Erythroblast (primary cell): ENCODE measurements around the gene PCDH17.

ENCODE experiments used
- DNase-seq, 2 experiments: peaks; one replicate each; lab custom pipeline; 2025; lab: John Stamatoyannopoulos, UW
- GATA1 ChIP-seq: IDR thresholded peaks from 2 replicates; pipeline ENCODE4 v1.6.1; 2011; ENCODE audit warnings: low read depth, mild to moderate bottlenecking, control low read depth, low read length, moderate library complexity
- POLR2A ChIP-seq: IDR thresholded peaks from 2 replicates; pipeline ENCODE4 v1.6.1; 2011; ENCODE audit warnings: mild to moderate bottlenecking, low read length

The PCDH17 gene

DNA sequence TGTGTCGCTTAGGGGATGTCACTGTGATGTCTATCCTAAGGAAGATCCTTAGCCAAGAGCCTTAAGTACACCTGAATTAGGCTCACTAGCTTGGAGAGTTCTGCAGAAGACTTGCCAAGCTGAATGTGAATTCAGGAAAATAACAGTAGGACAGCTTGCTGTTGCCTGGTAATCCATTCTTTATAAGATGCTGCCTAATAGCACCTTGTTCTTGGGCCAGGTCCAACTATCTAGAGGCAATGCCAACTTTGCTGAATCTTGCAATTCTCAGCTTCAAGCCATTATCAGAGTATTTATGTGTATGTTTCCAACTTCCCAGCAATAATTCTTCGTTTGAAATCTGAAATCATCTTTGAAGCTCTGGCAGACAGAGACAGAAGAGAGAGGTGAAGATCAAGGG lies 102.8 kb downstream of the PCDH17 start:
- TF ChIP-seq GATA1 (no peak), POLR2A (no peak)

DNA sequence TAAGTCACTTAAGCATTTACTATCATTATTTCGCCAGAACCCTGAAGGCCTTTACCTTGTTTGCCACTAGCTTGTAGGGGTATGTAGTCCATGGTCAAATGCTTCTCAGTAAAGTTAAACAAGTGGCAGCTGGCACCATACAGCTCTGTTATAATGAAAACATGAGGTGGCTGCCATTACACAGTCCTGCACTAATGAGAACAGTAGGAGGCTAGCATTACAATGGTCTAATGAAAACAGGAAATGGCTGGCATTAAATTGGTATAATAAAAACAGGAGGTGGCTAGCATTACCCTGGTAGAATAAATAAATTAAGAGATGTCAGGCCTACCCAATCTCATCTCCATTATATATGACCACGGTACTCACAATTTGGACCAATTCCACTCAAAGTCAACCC lies 107.5 kb downstream of the PCDH17 start:
- TF ChIP-seq POLR2A, result no peak
- no peak for TF ChIP-seq GATA1
- DNase-seq, result no peak

More for the DNA sequence above, 102.8 kb downstream of the PCDH17 start:
- no peak for DNase-seq

DNA sequence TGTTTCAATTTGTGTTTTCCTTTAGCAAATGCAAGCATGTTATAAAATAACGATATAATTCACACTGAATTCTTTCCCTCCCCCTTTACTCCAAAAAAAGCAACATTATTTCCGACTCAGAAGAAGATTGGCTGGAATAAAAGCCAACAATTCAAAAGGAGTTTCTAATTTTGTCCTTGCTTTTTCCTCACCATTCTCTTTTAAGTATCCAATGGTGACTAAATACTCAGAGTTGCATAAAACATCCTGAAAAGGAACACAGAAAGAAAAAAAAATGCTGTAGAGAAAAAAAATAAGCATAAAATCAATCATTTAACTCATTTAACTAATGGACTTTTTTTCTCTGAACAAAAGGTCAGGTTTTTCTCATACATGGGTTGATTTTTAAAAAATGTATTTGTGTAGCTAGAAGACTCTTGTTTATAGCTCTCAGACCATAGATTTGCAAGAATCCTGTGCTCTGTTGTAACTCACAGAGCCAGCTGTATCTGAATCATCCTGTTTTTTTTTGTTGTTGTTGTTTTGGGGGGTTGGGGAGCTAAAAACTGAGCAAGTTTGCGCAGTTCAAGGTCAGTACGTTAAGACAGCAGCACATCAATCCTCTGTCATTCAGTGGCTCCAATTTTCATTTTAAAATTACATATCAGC lies 108.1 kb downstream of the PCDH17 start:
- DNase-seq, result no peak
- no peak for TF ChIP-seq GATA1
- TF ChIP-seq POLR2A, result no peak

GRCh38 chr13:57740719-57741118 lies 109.2 kb downstream of the PCDH17 start:
- no peak for DNase-seq
- TF ChIP-seq POLR2A, result no peak
- TF ChIP-seq GATA1, result no peak

DNA sequence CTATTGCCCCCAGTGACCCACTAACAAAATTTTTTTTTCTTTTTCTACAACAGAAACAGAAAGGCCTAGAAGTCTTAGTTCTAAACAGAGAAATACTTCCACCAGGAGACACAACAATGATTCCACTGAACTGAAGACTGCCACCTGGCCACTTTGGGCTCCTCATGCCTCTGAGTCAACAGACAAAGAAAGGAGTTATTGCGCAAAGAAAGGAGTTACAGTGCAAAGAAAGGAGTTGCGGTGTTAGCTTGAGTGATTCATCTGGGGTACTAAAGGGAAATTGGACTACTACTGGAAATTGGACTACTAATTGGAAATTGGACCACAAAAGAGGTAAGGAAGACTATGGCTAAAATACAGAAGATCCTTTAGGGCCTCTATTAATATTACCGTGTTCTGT lies 116.6 kb downstream of the PCDH17 start:
- DNase-seq, result no peak
- TF ChIP-seq POLR2A, result no peak
- no peak for TF ChIP-seq GATA1

- TF ChIP-seq GATA1, result no peak
- TF ChIP-seq POLR2A, result no peak
- no peak for DNase-seq
Observed at GRCh38 chr13:57760951-57761350, 129.4 kb downstream of the PCDH17 start.

- no peak for DNase-seq
- TF ChIP-seq POLR2A, result no peak
- no peak for TF ChIP-seq GATA1
Observed at GRCh38 chr13:57763689-57764088, 132.1 kb downstream of the PCDH17 start.
